B cell (primary cell): ENCODE data around the gene ARHGEF38.

Experiments used
- EZH2 ChIP-seq: IDR thresholded peaks from 2 replicates; pipeline ENCODE4 v1.6.1; 2012; ENCODE audit warnings: borderline replicate concordance, low read depth, mild to moderate bottlenecking, moderate library complexity, low read length; ENCODE audit not compliant: insufficient read depth, poor library complexity, severe bottlenecking
- TF ChIP-seq, protein P1 (sequence below): fragments of 200-600 bp; IDR thresholded peaks from one replicate; pipeline ENCODE4 v1.8.0; 2022; ENCODE audit warnings: antibody characterized with exemption, mild to moderate bottlenecking

- TF ChIP-seq, protein P1, sequence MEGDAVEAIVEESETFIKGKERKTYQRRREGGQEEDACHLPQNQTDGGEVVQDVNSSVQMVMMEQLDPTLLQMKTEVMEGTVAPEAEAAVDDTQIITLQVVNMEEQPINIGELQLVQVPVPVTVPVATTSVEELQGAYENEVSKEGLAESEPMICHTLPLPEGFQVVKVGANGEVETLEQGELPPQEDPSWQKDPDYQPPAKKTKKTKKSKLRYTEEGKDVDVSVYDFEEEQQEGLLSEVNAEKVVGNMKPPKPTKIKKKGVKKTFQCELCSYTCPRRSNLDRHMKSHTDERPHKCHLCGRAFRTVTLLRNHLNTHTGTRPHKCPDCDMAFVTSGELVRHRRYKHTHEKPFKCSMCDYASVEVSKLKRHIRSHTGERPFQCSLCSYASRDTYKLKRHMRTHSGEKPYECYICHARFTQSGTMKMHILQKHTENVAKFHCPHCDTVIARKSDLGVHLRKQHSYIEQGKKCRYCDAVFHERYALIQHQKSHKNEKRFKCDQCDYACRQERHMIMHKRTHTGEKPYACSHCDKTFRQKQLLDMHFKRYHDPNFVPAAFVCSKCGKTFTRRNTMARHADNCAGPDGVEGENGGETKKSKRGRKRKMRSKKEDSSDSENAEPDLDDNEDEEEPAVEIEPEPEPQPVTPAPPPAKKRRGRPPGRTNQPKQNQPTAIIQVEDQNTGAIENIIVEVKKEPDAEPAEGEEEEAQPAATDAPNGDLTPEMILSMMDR: no peak
- TF ChIP-seq EZH2: no peak
Observed at GRCh38 chr4:105657117-105657765, 104.8 kb downstream of the ARHGEF38 start.
